ENCODE data around the gene ZNF593. TPM values are rescaled to one million over a fixed set of nuclear protein-coding genes. Genes with fewer than 3 reads are reported as not detected.

ZNF593 gene
- total and polyA plus RNA-seq, 10 of the 15 experiments (the other 5 are each of a cell fraction or from before 2014, with no cell fraction given): 7.7 to 156 (median 51.0) TPM

GRCh38 chr1:26166719-26167281 lies 2.9 kb upstream of the ZNF593 start (continued):
- no peak for TF ChIP-seq STAT1 (conservative IDR thresholded peaks at IDR 0.05)
- TF ChIP-seq, protein P1, sequence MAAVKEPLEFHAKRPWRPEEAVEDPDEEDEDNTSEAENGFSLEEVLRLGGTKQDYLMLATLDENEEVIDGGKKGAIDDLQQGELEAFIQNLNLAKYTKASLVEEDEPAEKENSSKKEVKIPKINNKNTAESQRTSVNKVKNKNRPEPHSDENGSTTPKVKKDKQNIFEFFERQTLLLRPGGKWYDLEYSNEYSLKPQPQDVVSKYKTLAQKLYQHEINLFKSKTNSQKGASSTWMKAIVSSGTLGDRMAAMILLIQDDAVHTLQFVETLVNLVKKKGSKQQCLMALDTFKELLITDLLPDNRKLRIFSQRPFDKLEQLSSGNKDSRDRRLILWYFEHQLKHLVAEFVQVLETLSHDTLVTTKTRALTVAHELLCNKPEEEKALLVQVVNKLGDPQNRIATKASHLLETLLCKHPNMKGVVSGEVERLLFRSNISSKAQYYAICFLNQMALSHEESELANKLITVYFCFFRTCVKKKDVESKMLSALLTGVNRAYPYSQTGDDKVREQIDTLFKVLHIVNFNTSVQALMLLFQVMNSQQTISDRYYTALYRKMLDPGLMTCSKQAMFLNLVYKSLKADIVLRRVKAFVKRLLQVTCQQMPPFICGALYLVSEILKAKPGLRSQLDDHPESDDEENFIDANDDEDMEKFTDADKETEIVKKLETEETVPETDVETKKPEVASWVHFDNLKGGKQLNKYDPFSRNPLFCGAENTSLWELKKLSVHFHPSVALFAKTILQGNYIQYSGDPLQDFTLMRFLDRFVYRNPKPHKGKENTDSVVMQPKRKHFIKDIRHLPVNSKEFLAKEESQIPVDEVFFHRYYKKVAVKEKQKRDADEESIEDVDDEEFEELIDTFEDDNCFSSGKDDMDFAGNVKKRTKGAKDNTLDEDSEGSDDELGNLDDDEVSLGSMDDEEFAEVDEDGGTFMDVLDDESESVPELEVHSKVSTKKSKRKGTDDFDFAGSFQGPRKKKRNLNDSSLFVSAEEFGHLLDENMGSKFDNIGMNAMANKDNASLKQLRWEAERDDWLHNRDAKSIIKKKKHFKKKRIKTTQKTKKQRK (IDR thresholded peaks at IDR 0.05; ENCODE audit: low read depth, low read length): no peak
- no peak for TF ChIP-seq KDM1A (IDR thresholded peaks at IDR 0.05; ENCODE audit: borderline replicate concordance)
- TF ChIP-seq ATF7 (IDR thresholded peaks at IDR 0.05; ENCODE audit: low read depth): peak; percentile 46; the same call in 1 of the 2 replicates
- TF ChIP-seq FOXK2 (IDR thresholded peaks at IDR 0.05): 0 out of 2 replicates have a peak, but pooled peaks have one; percentile 12
- TF ChIP-seq, protein P2, sequence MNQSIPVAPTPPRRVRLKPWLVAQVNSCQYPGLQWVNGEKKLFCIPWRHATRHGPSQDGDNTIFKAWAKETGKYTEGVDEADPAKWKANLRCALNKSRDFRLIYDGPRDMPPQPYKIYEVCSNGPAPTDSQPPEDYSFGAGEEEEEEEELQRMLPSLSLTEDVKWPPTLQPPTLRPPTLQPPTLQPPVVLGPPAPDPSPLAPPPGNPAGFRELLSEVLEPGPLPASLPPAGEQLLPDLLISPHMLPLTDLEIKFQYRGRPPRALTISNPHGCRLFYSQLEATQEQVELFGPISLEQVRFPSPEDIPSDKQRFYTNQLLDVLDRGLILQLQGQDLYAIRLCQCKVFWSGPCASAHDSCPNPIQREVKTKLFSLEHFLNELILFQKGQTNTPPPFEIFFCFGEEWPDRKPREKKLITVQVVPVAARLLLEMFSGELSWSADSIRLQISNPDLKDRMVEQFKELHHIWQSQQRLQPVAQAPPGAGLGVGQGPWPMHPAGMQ (IDR thresholded peaks at IDR 0.05; ENCODE audit: borderline replicate concordance): peak; percentile 63; the same call in 1 of the 2 replicates
- no peak for TF ChIP-seq HDGF (IDR thresholded peaks at IDR 0.05)
- no peak for TF ChIP-seq SIN3A (IDR thresholded peaks at IDR 0.05; ENCODE audit: low read depth, low read length)
- TF ChIP-seq IRF4 (IDR thresholded peaks at IDR 0.05; ENCODE audit: low read depth, low read length): no peak
- TF ChIP-seq IKZF2 (IDR thresholded peaks at IDR 0.05): peak; percentile 18 to 33; a peak in 2 of 4 replicates
- TF ChIP-seq, protein P3, sequence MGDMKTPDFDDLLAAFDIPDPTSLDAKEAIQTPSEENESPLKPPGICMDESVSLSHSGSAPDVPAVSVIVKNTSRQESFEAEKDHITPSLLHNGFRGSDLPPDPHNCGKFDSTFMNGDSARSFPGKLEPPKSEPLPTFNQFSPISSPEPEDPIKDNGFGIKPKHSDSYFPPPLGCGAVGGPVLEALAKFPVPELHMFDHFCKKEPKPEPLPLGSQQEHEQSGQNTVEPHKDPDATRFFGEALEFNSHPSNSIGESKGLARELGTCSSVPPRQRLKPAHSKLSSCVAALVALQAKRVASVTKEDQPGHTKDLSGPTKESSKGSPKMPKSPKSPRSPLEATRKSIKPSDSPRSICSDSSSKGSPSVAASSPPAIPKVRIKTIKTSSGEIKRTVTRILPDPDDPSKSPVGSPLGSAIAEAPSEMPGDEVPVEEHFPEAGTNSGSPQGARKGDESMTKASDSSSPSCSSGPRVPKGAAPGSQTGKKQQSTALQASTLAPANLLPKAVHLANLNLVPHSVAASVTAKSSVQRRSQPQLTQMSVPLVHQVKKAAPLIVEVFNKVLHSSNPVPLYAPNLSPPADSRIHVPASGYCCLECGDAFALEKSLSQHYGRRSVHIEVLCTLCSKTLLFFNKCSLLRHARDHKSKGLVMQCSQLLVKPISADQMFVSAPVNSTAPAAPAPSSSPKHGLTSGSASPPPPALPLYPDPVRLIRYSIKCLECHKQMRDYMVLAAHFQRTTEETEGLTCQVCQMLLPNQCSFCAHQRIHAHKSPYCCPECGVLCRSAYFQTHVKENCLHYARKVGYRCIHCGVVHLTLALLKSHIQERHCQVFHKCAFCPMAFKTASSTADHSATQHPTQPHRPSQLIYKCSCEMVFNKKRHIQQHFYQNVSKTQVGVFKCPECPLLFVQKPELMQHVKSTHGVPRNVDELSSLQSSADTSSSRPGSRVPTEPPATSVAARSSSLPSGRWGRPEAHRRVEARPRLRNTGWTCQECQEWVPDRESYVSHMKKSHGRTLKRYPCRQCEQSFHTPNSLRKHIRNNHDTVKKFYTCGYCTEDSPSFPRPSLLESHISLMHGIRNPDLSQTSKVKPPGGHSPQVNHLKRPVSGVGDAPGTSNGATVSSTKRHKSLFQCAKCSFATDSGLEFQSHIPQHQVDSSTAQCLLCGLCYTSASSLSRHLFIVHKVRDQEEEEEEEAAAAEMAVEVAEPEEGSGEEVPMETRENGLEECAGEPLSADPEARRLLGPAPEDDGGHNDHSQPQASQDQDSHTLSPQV (IDR thresholded peaks at IDR 0.05): no peak
- no peak for TF ChIP-seq EED (IDR thresholded peaks at IDR 0.05; ENCODE audit: low read depth)
- TF ChIP-seq SREBF2 (IDR thresholded peaks at IDR 0.05; ENCODE audit: low read length): no peak
